ENCODE data around the gene CCDC57. TPM values are rescaled to one million over a fixed set of nuclear protein-coding genes. Genes with fewer than 3 reads are reported as not detected.
A peak's percentile ranks its signal among the peaks of the same experiment; 100 is the strongest.

CCDC57 gene
- total RNA-seq, 2 experiments from 2014 or later, result 59.5 to 65.1 TPM

GRCh38 chr17:82121246-82121645 is 91.4 kb downstream of the CCDC57 start:
- peaks cover 50% of the 10 kb centered on the region for H3K4me1 Mint-ChIP-seq
- H3K27me3 Mint-ChIP-seq, result no peaks in the 10 kb centered on the region
- H3K4me3 Mint-ChIP-seq, result no peak overlapping the region
- no peak for DNase-seq
- peak overlapping the region; percentile 83 for H3K27ac Mint-ChIP-seq
- no peaks in the 10 kb centered on the region for H3K9me3 Mint-ChIP-seq
- peaks cover 19% of the 10 kb centered on the region for H3K36me3 Mint-ChIP-seq

GRCh38 chr17:82120148-82120547 is 92.5 kb downstream of the CCDC57 start:
- peak overlapping the region; percentile 75 for H3K27ac Mint-ChIP-seq
- H3K27me3 Mint-ChIP-seq, result no peaks in the 10 kb centered on the region
- peaks cover 14% of the 10 kb centered on the region for H3K36me3 Mint-ChIP-seq
- DNase-seq, result no peak
- H3K4me3 Mint-ChIP-seq, result peak overlapping the region; percentile 14
- no peaks in the 10 kb centered on the region for H3K9me3 Mint-ChIP-seq
- peaks cover 43% of the 10 kb centered on the region for H3K4me1 Mint-ChIP-seq

GRCh38 chr17:82118815-82119380 is 93.7 kb downstream of the CCDC57 start:
- Mint-ChIP-seq H3K4me1 (peaks cover 34% of the 10 kb centered on the region), H3K27me3 (no peaks in the 10 kb centered on the region), H3K36me3 (peaks cover 7% of the 10 kb centered on the region), H3K27ac (no peak overlapping the region), H3K9me3 (no peaks in the 10 kb centered on the region), H3K4me3 (no peak overlapping the region)
- DNase-seq, result no peak

GRCh38 chr17:82118168-82118814 is 94.4 kb downstream of the CCDC57 start:
- Mint-ChIP-seq H3K27ac (no peak overlapping the region), H3K4me3 (no peak overlapping the region), H3K36me3 (peaks cover 4% of the 10 kb centered on the region), H3K27me3 (no peaks in the 10 kb centered on the region), H3K9me3 (no peaks in the 10 kb centered on the region), H3K4me1 (peaks cover 29% of the 10 kb centered on the region)
- no peak for DNase-seq

- H3K36me3 Mint-ChIP-seq, result no peaks in the 10 kb centered on the region
- H3K27ac Mint-ChIP-seq, result no peak overlapping the region
- peaks cover 23% of the 10 kb centered on the region for H3K4me1 Mint-ChIP-seq
- H3K27me3 Mint-ChIP-seq, result no peaks in the 10 kb centered on the region
- no peak for DNase-seq
- H3K9me3 Mint-ChIP-seq, result no peaks in the 10 kb centered on the region
- no peak overlapping the region for H3K4me3 Mint-ChIP-seq
Measured at GRCh38 chr17:82117139-82118090, 95.2 kb downstream of the CCDC57 start.

GRCh38 chr17:82116246-82116645 is 96.4 kb downstream of the CCDC57 start:
- Mint-ChIP-seq H3K9me3 (no peaks in the 10 kb centered on the region), H3K36me3 (no peaks in the 10 kb centered on the region), H3K27ac (no peak overlapping the region), H3K4me3 (no peak overlapping the region), H3K27me3 (no peaks in the 10 kb centered on the region), H3K4me1 (peaks cover 15% of the 10 kb centered on the region)
- no peak for DNase-seq

- H3K4me3 Mint-ChIP-seq, result no peak overlapping the region
- H3K4me1 Mint-ChIP-seq, result peaks cover 19% of the 10 kb centered on the region
- DNase-seq, result no peak
- no peaks in the 10 kb centered on the region for H3K36me3 Mint-ChIP-seq
- no peak overlapping the region for H3K27ac Mint-ChIP-seq
- H3K9me3 Mint-ChIP-seq, result no peaks in the 10 kb centered on the region
- H3K27me3 Mint-ChIP-seq, result no peaks in the 10 kb centered on the region
Measured at GRCh38 chr17:82114872-82115271, 97.8 kb downstream of the CCDC57 start.

- no peak overlapping the region for H3K4me3 Mint-ChIP-seq
- no peak overlapping the region for H3K27ac Mint-ChIP-seq
- no peaks in the 10 kb centered on the region for H3K27me3 Mint-ChIP-seq
- DNase-seq, result no peak
- H3K9me3 Mint-ChIP-seq, result no peaks in the 10 kb centered on the region
- peaks cover 15% of the 10 kb centered on the region for H3K4me1 Mint-ChIP-seq
- H3K36me3 Mint-ChIP-seq, result no peaks in the 10 kb centered on the region
Measured at GRCh38 chr17:82114447-82114846, 98.2 kb downstream of the CCDC57 start.

GRCh38 chr17:82113941-82114340 is 98.7 kb downstream of the CCDC57 start:
- Mint-ChIP-seq H3K4me1 (peaks cover 12% of the 10 kb centered on the region), H3K27ac (no peak overlapping the region), H3K27me3 (no peaks in the 10 kb centered on the region), H3K4me3 (no peak overlapping the region), H3K9me3 (no peaks in the 10 kb centered on the region), H3K36me3 (no peaks in the 10 kb centered on the region)
- DNase-seq, result no peak

GRCh38 chr17:82113422-82113821 is 99.2 kb downstream of the CCDC57 start:
- H3K27me3 Mint-ChIP-seq, result no peaks in the 10 kb centered on the region
- H3K9me3 Mint-ChIP-seq, result no peaks in the 10 kb centered on the region
- H3K4me3 Mint-ChIP-seq, result no peak overlapping the region
- DNase-seq, result no peak
- no peak overlapping the region for H3K27ac Mint-ChIP-seq
- H3K36me3 Mint-ChIP-seq, result no peaks in the 10 kb centered on the region
- H3K4me1 Mint-ChIP-seq, result peaks cover 9% of the 10 kb centered on the region

- H3K4me3 Mint-ChIP-seq, result no peak overlapping the region
- H3K27me3 Mint-ChIP-seq, result no peaks in the 10 kb centered on the region
- H3K4me1 Mint-ChIP-seq, result peaks cover 9% of the 10 kb centered on the region
- H3K36me3 Mint-ChIP-seq, result no peaks in the 10 kb centered on the region
- no peak overlapping the region for H3K27ac Mint-ChIP-seq
- H3K9me3 Mint-ChIP-seq, result no peaks in the 10 kb centered on the region
- DNase-seq, result no peak
Measured at GRCh38 chr17:82112914-82113311, 99.7 kb downstream of the CCDC57 start.

GRCh38 chr17:82112181-82112913 is 100.3 kb downstream of the CCDC57 start:
- no peaks in the 10 kb centered on the region for H3K27me3 Mint-ChIP-seq
- no peak for DNase-seq

GRCh38 chr17:82110298-82110697 is 102.3 kb downstream of the CCDC57 start:
- no peak for DNase-seq
- peaks cover 23% of the 10 kb centered on the region for H3K4me1 Mint-ChIP-seq
- H3K27me3 Mint-ChIP-seq, result no peaks in the 10 kb centered on the region
- no peaks in the 10 kb centered on the region for H3K9me3 Mint-ChIP-seq
- no peak overlapping the region for H3K4me3 Mint-ChIP-seq
- H3K27ac Mint-ChIP-seq, result peak overlapping the region; percentile 36
- no peaks in the 10 kb centered on the region for H3K36me3 Mint-ChIP-seq

More at GRCh38 chr17:82112181-82112913, 100.3 kb downstream of the CCDC57 start:
- Mint-ChIP-seq H3K27ac (no peak overlapping the region), H3K36me3 (no peaks in the 10 kb centered on the region), H3K9me3 (no peaks in the 10 kb centered on the region), H3K4me3 (no peak overlapping the region), H3K4me1 (peaks cover 12% of the 10 kb centered on the region)

- Mint-ChIP-seq H3K4me3 (no peak overlapping the region), H3K9me3 (no peaks in the 10 kb centered on the region), H3K36me3 (no peaks in the 10 kb centered on the region), H3K4me1 (peaks cover 28% of the 10 kb centered on the region), H3K27me3 (no peaks in the 10 kb centered on the region), H3K27ac (no peak overlapping the region)
- no peak for DNase-seq
Measured at GRCh38 chr17:82108961-82109475, 103.6 kb downstream of the CCDC57 start.

Measured in activated naive CD8-positive, alpha-beta T cell treated with anti-CD3 and anti-CD28 coated beads for 36 hours (primary cell).